H1 (cell line): ENCODE data around the gene MLKL. TPM values are rescaled to one million over a fixed set of nuclear protein-coding genes. Genes with fewer than 3 reads are reported as not detected.

Source experiments
- NRF1 ChIP-seq: IDR thresholded peaks from 2 replicates; pipeline ENCODE4 v1.6.1; 2011; ENCODE audit warnings: mild to moderate bottlenecking, low read depth, low read length, improper control_type of control experiment
- polyA plus RNA-seq, 7 experiments: library from polyadenylated mRNA; depleted of rRNA in 3 of 7; stranded (reverse) in 5 of 7; unstranded in 2 of 7; fragments of >200 nt in 5 of 7; fragments of 200-250 nt in 2 of 7; gene quantifications; 1 replicate in 5 of 7; 2 replicates in 1 of 7; 4 replicates in 1 of 7; pipeline versions ENCODE4 v1.2.1 to v1.2.3, GENCODE V29; 2011 to 2013; ENCODE audit warnings: missing spikeins in 2 of 7, mixed read lengths in 2 of 7
- total RNA-seq: library from RNA; stranded (reverse); fragmentation: NEBNext Ultra II Directional; extraction: Animal tissue kit (Norgen Biotek cat#: 25700); gene quantifications from 2 replicates; pipeline ENCODE4 v1.2.1, GENCODE V29; 2021
- TF ChIP-seq, protein P1 (sequence below): IDR thresholded peaks from 2 replicates; pipeline ENCODE4 v1.6.1; 2012; ENCODE audit warnings: low read length, inconsistent platforms
- TF ChIP-seq, protein P2 (sequence below): fragments of 300-600 bp; sonication (generic); IDR thresholded peaks from 2 replicates; pipeline ENCODE4 v1.7.1; 2012; ENCODE audit warnings: low read length, moderate library complexity, mild to moderate bottlenecking, inconsistent platforms; ENCODE audit not compliant: insufficient replicate concordance
- TF ChIP-seq, protein P3 (sequence below): IDR thresholded peaks from 2 replicates; pipeline ENCODE4 v1.6.1; 2012; ENCODE audit warnings: inconsistent platforms

Gene MLKL
- total and polyA plus RNA-seq, 2 of the 8 experiments (the other 6 are each of a cell fraction or from before 2014, with no cell fraction given): 1.6 to 2.1 TPM

DNA sequence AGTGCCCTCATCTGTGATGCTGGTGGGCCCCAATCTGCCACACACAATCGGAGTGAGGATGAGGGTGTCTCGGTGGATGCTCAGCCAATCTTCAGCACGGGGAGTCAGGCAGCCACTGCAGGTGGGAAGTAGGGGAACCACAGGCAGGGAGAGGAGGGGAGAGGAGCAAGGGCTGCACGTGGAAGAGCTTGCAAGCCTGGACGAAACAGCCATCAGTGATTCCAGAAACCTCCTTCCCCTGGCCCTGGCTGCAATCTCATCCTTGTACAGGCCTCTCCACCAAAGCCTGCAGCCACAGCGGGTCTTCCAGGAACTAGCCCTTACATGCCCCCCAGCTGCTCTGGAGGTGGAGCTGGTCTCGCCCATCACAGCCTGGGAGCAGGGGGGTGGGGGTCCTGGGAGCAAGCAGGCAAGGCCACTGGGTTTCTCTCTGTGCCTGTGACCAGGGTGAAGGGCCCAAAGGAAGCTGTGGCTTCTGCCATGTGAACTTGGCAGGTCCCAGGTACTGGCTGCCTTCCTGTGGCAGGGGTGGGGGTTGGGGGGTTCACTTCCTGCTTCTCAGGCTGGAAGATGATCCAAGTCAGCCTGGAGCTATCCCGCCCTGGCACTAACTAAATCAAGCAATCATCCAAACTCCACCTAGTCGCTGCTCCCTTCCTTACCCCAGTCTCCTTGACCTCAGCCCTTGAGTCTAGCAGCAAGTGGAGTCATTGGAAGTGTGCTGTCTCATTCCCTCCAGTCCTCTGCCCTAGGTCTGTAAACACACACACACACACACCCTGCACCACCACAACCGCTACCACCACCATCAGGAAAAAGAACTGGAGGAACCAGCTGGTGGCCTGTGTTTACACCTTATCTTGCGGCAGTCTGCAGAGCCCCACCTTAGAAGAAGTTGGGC, 29.4 kb upstream of the MLKL start (continued):
- TF ChIP-seq, protein P1, sequence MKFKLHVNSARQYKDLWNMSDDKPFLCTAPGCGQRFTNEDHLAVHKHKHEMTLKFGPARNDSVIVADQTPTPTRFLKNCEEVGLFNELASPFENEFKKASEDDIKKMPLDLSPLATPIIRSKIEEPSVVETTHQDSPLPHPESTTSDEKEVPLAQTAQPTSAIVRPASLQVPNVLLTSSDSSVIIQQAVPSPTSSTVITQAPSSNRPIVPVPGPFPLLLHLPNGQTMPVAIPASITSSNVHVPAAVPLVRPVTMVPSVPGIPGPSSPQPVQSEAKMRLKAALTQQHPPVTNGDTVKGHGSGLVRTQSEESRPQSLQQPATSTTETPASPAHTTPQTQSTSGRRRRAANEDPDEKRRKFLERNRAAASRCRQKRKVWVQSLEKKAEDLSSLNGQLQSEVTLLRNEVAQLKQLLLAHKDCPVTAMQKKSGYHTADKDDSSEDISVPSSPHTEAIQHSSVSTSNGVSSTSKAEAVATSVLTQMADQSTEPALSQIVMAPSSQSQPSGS: no peak
- TF ChIP-seq, protein P2, sequence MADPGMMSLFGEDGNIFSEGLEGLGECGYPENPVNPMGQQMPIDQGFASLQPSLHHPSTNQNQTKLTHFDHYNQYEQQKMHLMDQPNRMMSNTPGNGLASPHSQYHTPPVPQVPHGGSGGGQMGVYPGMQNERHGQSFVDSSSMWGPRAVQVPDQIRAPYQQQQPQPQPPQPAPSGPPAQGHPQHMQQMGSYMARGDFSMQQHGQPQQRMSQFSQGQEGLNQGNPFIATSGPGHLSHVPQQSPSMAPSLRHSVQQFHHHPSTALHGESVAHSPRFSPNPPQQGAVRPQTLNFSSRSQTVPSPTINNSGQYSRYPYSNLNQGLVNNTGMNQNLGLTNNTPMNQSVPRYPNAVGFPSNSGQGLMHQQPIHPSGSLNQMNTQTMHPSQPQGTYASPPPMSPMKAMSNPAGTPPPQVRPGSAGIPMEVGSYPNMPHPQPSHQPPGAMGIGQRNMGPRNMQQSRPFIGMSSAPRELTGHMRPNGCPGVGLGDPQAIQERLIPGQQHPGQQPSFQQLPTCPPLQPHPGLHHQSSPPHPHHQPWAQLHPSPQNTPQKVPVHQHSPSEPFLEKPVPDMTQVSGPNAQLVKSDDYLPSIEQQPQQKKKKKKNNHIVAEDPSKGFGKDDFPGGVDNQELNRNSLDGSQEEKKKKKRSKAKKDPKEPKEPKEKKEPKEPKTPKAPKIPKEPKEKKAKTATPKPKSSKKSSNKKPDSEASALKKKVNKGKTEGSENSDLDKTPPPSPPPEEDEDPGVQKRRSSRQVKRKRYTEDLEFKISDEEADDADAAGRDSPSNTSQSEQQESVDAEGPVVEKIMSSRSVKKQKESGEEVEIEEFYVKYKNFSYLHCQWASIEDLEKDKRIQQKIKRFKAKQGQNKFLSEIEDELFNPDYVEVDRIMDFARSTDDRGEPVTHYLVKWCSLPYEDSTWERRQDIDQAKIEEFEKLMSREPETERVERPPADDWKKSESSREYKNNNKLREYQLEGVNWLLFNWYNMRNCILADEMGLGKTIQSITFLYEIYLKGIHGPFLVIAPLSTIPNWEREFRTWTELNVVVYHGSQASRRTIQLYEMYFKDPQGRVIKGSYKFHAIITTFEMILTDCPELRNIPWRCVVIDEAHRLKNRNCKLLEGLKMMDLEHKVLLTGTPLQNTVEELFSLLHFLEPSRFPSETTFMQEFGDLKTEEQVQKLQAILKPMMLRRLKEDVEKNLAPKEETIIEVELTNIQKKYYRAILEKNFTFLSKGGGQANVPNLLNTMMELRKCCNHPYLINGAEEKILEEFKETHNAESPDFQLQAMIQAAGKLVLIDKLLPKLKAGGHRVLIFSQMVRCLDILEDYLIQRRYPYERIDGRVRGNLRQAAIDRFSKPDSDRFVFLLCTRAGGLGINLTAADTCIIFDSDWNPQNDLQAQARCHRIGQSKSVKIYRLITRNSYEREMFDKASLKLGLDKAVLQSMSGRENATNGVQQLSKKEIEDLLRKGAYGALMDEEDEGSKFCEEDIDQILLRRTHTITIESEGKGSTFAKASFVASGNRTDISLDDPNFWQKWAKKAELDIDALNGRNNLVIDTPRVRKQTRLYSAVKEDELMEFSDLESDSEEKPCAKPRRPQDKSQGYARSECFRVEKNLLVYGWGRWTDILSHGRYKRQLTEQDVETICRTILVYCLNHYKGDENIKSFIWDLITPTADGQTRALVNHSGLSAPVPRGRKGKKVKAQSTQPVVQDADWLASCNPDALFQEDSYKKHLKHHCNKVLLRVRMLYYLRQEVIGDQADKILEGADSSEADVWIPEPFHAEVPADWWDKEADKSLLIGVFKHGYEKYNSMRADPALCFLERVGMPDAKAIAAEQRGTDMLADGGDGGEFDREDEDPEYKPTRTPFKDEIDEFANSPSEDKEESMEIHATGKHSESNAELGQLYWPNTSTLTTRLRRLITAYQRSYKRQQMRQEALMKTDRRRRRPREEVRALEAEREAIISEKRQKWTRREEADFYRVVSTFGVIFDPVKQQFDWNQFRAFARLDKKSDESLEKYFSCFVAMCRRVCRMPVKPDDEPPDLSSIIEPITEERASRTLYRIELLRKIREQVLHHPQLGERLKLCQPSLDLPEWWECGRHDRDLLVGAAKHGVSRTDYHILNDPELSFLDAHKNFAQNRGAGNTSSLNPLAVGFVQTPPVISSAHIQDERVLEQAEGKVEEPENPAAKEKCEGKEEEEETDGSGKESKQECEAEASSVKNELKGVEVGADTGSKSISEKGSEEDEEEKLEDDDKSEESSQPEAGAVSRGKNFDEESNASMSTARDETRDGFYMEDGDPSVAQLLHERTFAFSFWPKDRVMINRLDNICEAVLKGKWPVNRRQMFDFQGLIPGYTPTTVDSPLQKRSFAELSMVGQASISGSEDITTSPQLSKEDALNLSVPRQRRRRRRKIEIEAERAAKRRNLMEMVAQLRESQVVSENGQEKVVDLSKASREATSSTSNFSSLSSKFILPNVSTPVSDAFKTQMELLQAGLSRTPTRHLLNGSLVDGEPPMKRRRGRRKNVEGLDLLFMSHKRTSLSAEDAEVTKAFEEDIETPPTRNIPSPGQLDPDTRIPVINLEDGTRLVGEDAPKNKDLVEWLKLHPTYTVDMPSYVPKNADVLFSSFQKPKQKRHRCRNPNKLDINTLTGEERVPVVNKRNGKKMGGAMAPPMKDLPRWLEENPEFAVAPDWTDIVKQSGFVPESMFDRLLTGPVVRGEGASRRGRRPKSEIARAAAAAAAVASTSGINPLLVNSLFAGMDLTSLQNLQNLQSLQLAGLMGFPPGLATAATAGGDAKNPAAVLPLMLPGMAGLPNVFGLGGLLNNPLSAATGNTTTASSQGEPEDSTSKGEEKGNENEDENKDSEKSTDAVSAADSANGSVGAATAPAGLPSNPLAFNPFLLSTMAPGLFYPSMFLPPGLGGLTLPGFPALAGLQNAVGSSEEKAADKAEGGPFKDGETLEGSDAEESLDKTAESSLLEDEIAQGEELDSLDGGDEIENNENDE: no peak
- TF ChIP-seq NRF1: no peak
- TF ChIP-seq, protein P3, sequence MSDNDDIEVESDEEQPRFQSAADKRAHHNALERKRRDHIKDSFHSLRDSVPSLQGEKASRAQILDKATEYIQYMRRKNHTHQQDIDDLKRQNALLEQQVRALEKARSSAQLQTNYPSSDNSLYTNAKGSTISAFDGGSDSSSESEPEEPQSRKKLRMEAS: no peak
